MM.1S (cell line): Measurements from ENCODE around the gene SMIM29.

Experiments used
- EZH2 ChIP-seq: fragments of 300-600 bp; sonication (generic); optimal IDR thresholded peaks from 2 replicates; pipeline ENCODE3; 2017; ENCODE audit warnings: low read depth, mild to moderate bottlenecking, antibody characterized with exemption, low read length, mixed read lengths
- EZH2phosphoT487 ChIP-seq: fragments of 300-600 bp; sonication (generic); IDR thresholded peaks from 2 replicates; pipeline ENCODE4 v1.6.1; 2018; ENCODE audit warnings: antibody characterized with exemption, low read length
- TF ChIP-seq, protein P1 (sequence below): fragments of 300-600 bp; sonication (generic); IDR thresholded peaks from 2 replicates; pipeline ENCODE4 v1.5.1; 2016; ENCODE audit warnings: antibody characterized with exemption, low read length, mixed read lengths

GRCh38 chr6:34248727-34249468 is at the start of gene SMIM29:
- TF ChIP-seq EZH2 (no peak), EZH2phosphoT487 (no peak)
- TF ChIP-seq, protein P1, sequence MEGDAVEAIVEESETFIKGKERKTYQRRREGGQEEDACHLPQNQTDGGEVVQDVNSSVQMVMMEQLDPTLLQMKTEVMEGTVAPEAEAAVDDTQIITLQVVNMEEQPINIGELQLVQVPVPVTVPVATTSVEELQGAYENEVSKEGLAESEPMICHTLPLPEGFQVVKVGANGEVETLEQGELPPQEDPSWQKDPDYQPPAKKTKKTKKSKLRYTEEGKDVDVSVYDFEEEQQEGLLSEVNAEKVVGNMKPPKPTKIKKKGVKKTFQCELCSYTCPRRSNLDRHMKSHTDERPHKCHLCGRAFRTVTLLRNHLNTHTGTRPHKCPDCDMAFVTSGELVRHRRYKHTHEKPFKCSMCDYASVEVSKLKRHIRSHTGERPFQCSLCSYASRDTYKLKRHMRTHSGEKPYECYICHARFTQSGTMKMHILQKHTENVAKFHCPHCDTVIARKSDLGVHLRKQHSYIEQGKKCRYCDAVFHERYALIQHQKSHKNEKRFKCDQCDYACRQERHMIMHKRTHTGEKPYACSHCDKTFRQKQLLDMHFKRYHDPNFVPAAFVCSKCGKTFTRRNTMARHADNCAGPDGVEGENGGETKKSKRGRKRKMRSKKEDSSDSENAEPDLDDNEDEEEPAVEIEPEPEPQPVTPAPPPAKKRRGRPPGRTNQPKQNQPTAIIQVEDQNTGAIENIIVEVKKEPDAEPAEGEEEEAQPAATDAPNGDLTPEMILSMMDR, result peak; percentile 79
